GM12878 (cell line): Measurements from ENCODE around the gene CREBBP. TPM values are rescaled to one million over a fixed set of nuclear protein-coding genes. Genes with fewer than 3 reads are reported as not detected.

Experiments used
- ATAC-seq: fragments of 200-7000 bp; cut with Tn5 transposase; 3 replicates; pipeline ENCODE4 v1.9.1; 2020; ENCODE audit warnings: mild to moderate bottlenecking, moderate library complexity
- BruUV-seq: library from RNA; stranded (reverse); fragments of 400-500 nt; replicated peaks from 2 replicates; lab custom pipeline; 2021; lab: Mats Ljungman, UMichigan
- CTCF ChIA-PET: fragments of 300-600 bp; sonication (Branson Sonifier 250); formaldehyde crosslinking; extraction: SDS; loops from one replicate; lab custom pipeline; 2021; ENCODE audit warnings: inconsistent platforms; lab: Yijun Ruan, JAX
- POLR2A ChIA-PET: fragments of 350-600 bp; formaldehyde crosslinking; extraction: SDS; loops from one replicate; lab custom pipeline; 2021; ENCODE audit warnings: inconsistent platforms; lab: Charles Lee
- RAD21 ChIA-PET: fragments of 300-600 bp; sonication (Branson Sonifier 250); formaldehyde crosslinking; loops from one replicate; lab custom pipeline; 2023; ENCODE audit warnings: antibody characterized with exemption; ENCODE audit not compliant: unreplicated experiment; lab: Charles Lee
- SMC1A ChIA-PET: fragments of 300-600 bp; sonication (Branson Sonifier 250); formaldehyde crosslinking; loops from one replicate; lab custom pipeline; 2023; ENCODE audit not compliant: unreplicated experiment, uncharacterized antibody; lab: Charles Lee
- DNase-seq: peaks from one replicate; pipeline ENCODE4 v3.0.0-alpha.2; 2011; ENCODE audit warnings: low read depth, low spot score
- FAIRE-seq: peaks from 3 replicates; lab custom pipeline; 2011; peaks lifted over from hg19 to GRCh38; lab: Jason Lieb, UNC
- H2AFZ ChIP-seq: 2 replicates; pipeline ENCODE4 v1.6.0; 2011; ENCODE audit warnings: low read depth, low read length, control low read depth; ENCODE audit not compliant: control insufficient read depth
- H3K27ac ChIP-seq: 2 replicates; pipeline ENCODE4 v1.5.1; 2011; ENCODE audit warnings: control low read depth; ENCODE audit not compliant: control insufficient read depth, insufficient read depth
- H3K27me3 ChIP-seq, 2 experiments: replicated peaks in 1 of 2; 2 replicates each; pipeline versions ENCODE4 v1.6.0 to v1.6.1; 2011; ENCODE audit warnings: low read length in 1 of 2; ENCODE audit not compliant: control insufficient read depth in 2 of 2, insufficient read depth in 2 of 2
- H3K36me3 ChIP-seq, 2 experiments: 2 replicates each; pipeline ENCODE4 v1.5.1; 2011; ENCODE audit warnings: low read length in 1 of 2; ENCODE audit not compliant: control insufficient read depth in 2 of 2, insufficient read depth in 2 of 2
- H3K4me1 ChIP-seq: 2 replicates; pipeline ENCODE4 v1.6.1; 2011; ENCODE audit warnings: mild to moderate bottlenecking, low read length, moderate library complexity, mixed read lengths; ENCODE audit not compliant: control insufficient read depth, insufficient read depth
- H3K4me2 ChIP-seq: 2 replicates; pipeline ENCODE4 v1.6.0; 2011; ENCODE audit warnings: control low read depth; ENCODE audit not compliant: control insufficient read depth, insufficient read depth
- H3K4me3 ChIP-seq: fragments of 200-600 bp; sonication (generic); 2 replicates; pipeline ENCODE4 v1.5.1; 2016
- H3K79me2 ChIP-seq: 2 replicates; pipeline ENCODE4 v1.6.0; 2011; ENCODE audit warnings: low read length; ENCODE audit not compliant: control insufficient read depth, insufficient read depth
- H3K9ac ChIP-seq: 2 replicates; pipeline ENCODE4 v1.8.0; 2011; ENCODE audit warnings: low read length, control low read depth, mixed read lengths; ENCODE audit not compliant: control insufficient read depth, insufficient read depth
- H3K9me3 ChIP-seq: replicated peaks from 3 replicates; pipeline ENCODE4 v1.5.1; 2011; ENCODE audit warnings: mild to moderate bottlenecking, low read length; ENCODE audit not compliant: control insufficient read depth, insufficient read depth
- H4K20me1 ChIP-seq: 2 replicates; pipeline ENCODE4 v1.6.0; 2011; ENCODE audit not compliant: control insufficient read depth, insufficient read depth
- CBFB ChIP-seq: IDR thresholded peaks from 2 replicates; pipeline ENCODE4 v1.6.1; 2016; ENCODE audit warnings: antibody characterized with exemption, low read depth
- KLF5 ChIP-seq: fragments of 450-650 bp; IDR thresholded peaks from 2 replicates; pipeline ENCODE4 v1.6.1; 2014; ENCODE audit warnings: mild to moderate bottlenecking; ENCODE audit not compliant: partially characterized antibody
- MEF2A ChIP-seq: IDR thresholded peaks from 2 replicates; pipeline ENCODE4 v1.6.1; 2011; ENCODE audit warnings: low read depth, mild to moderate bottlenecking, low read length, moderate library complexity; ENCODE audit not compliant: insufficient read depth
- MEF2B ChIP-seq: fragments of 450-650 bp; IDR thresholded peaks from 2 replicates; pipeline ENCODE4 v1.6.1; 2018; ENCODE audit warnings: mild to moderate bottlenecking, moderate library complexity; ENCODE audit not compliant: partially characterized antibody, poor library complexity, severe bottlenecking
- NR2C2 ChIP-seq: IDR thresholded peaks from 2 replicates; pipeline ENCODE4 v1.6.1; 2011; ENCODE audit warnings: borderline replicate concordance, low read depth; ENCODE audit not compliant: control insufficient read depth, insufficient read length
- PAX5 ChIP-seq: IDR thresholded peaks from 2 replicates; pipeline ENCODE4 v1.6.1; 2011; ENCODE audit warnings: low read depth, low read length, borderline replicate concordance
- POLR2A ChIP-seq: IDR thresholded peaks from 2 replicates; pipeline ENCODE4 v1.6.1; 2011; ENCODE audit warnings: low read depth, mild to moderate bottlenecking, low read length
- POLR2AphosphoS2 ChIP-seq: IDR thresholded peaks from 2 replicates; pipeline ENCODE4 v1.6.1; 2011; ENCODE audit warnings: low read depth, mild to moderate bottlenecking, low read length, improper control_type of control experiment, moderate library complexity
- RBBP5 ChIP-seq: fragments of 200-600 bp; sonication (generic); conservative IDR thresholded peaks from 2 replicates; pipeline ENCODE4 v1.6.1; 2016
- SIX5 ChIP-seq: IDR thresholded peaks from 2 replicates; pipeline ENCODE4 v1.6.1; 2011; ENCODE audit warnings: mild to moderate bottlenecking, low read depth, low read length, moderate library complexity; ENCODE audit not compliant: severe bottlenecking
- SMAD1 ChIP-seq: fragments of 450-650 bp; IDR thresholded peaks from 2 replicates; pipeline ENCODE4 v1.6.1; 2018; ENCODE audit warnings: mild to moderate bottlenecking, low read depth; ENCODE audit not compliant: partially characterized antibody
- SMAD5 ChIP-seq: IDR thresholded peaks from 2 replicates; pipeline ENCODE4 v1.6.1; 2016; ENCODE audit warnings: antibody characterized with exemption, low read depth
- SRF ChIP-seq, 2 experiments: IDR thresholded peaks; 2 replicates each; pipeline ENCODE4 v1.6.1; 2011; ENCODE audit warnings: low read depth in 2 of 2, low read length in 2 of 2, mild to moderate bottlenecking in 1 of 2, moderate library complexity in 1 of 2
- ZSCAN29 ChIP-seq: fragments of 450-650 bp; IDR thresholded peaks from 2 replicates; pipeline ENCODE4 v1.6.1; 2017; ENCODE audit warnings: mild to moderate bottlenecking, moderate library complexity
- WGBS: methylation state at CpG from one replicate; pipeline ENCODE4 v1.1.6; 2016; ENCODE audit warnings: low lambda C conversion rate; ENCODE audit not compliant: insufficient replicate concordance, insufficient coverage; ENCODE audit errors: missing lambda C conversion rate; 5-methylcytosine and 5-hydroxymethylcytosine counted together
- in situ Hi-C: fragments of 300-500 bp; cut with MboI; formaldehyde crosslinking; loops from 9 replicates; pipeline ENCODE4 v1.14.3; 2018; ENCODE audit warnings: mixed read lengths
- intact Hi-C: fragments of 100-400 bp; cut with micrococcal nuclease; formaldehyde crosslinking; loops from one replicate; pipeline ENCODE4 v1.14.2; 2022; ENCODE audit not compliant: unreplicated experiment
- polyA plus RNA-seq, 11 experiments: library from polyadenylated mRNA; depleted of rRNA in 4 of 11; unstranded in 6 of 11; stranded (reverse) in 5 of 11; fragments of >200 nt; fragmentation: Nextera tagmentation in 4 of 11; fragmentation: Illumina TruSeq in 1 of 11; extraction: Ambion mirVana in 4 of 11; extraction: Trizol in 1 of 11; gene quantifications; 1 replicate in 1 of 11; 2 replicates in 10 of 11; pipeline versions ENCODE4 v1.2.1 to v1.2.3, GENCODE V29; 2011 to 2016; ENCODE audit warnings: inconsistent platforms in 2 of 11, missing spikeins in 2 of 11, low read depth in 1 of 11
- total RNA-seq, 4 experiments: library from RNA; depleted of rRNA in 3 of 4; stranded (reverse); fragments of >200 nt in 3 of 4; fragmentation: Illumina TruSeq in 1 of 4; extraction: Trizol in 1 of 4; gene quantifications; 2 replicates each; pipeline versions ENCODE4 v1.2.1 to v1.2.3, GENCODE V29; 2013 to 2021
- TF ChIP-seq, protein P1 (sequence below): IDR thresholded peaks from 2 replicates; pipeline ENCODE4 v1.6.1; 2011; ENCODE audit warnings: borderline replicate concordance, low read depth, mild to moderate bottlenecking, moderate library complexity, mixed read lengths, low read length; ENCODE audit not compliant: insufficient read depth; ENCODE audit errors: extremely low read length
- TF ChIP-seq, protein P2 (sequence below): fragments of 450-650 bp; IDR thresholded peaks from 2 replicates; pipeline ENCODE4 v1.6.1; 2017; ENCODE audit warnings: borderline replicate concordance
- TF ChIP-seq, protein P3 (sequence below): fragments of 450-650 bp; IDR thresholded peaks from 2 replicates; pipeline ENCODE4 v1.6.1; 2017; ENCODE audit warnings: mild to moderate bottlenecking, low read depth, inconsistent platforms; ENCODE audit not compliant: poor library complexity, severe bottlenecking

The CREBBP gene
- total and polyA plus RNA-seq, 10 of the 15 experiments (the other 5 are each of a cell fraction or from before 2014, with no cell fraction given), result 3.4 to 32.7 (median 7.9) TPM

DNA sequence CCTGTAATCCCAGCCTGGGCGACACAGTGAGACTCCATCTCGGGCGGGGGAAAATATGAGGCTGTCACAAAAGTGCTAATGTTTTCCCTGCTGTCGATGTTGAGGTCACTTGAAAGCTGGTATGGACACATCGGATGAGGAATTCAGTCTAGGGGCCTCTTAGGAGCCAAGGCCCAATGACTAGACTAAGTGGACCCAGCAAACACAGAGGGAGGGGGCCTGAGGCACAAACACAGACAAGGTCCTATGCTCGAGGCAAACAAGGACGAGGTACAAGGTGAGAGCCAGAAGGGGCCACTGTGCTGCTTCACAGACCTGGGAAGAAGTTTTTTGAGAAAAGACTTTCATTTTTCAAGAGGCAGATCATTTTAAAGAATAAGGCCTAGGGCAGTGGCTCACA is 178.4 kb downstream of the CREBBP start:
- Histone ChIP-seq H3K36me3 (peaks cover 0 to 2% of the 10 kb centered on the region in 2 experiments; a peak in 1 of 4 replicates), H3K27me3 (no peaks in the 10 kb centered on the region), H3K27ac (no peak overlapping the region), H3K4me1 (no peaks in the 10 kb centered on the region), H4K20me1 (no peaks in the 10 kb centered on the region), H3K4me3 (no peak overlapping the region), H3K4me2 (no peak overlapping the region), H3K79me2 (peaks cover 9% of the 10 kb centered on the region), H3K9me3 (no peaks in the 10 kb centered on the region), H2AFZ (no peak overlapping the region), H3K9ac (no peak overlapping the region)
- no TSS peak for BruUV-seq
- ChIA-PET POLR2A (interaction anchor here (0.7 to 1.8 kb wide), 3 partner anchors 11 to 575 kb away, joined by 4 to 9 read pairs (median 5); no protein-coding TSS in a partner anchor), RAD21 (no interaction called here), CTCF (interaction anchor here (1.0 kb wide), 1 partner anchor 9 kb away, joined by 3 read pairs; no protein-coding TSS in a partner anchor), SMC1A (no interaction called here)
- TF ChIP-seq, protein P1, sequence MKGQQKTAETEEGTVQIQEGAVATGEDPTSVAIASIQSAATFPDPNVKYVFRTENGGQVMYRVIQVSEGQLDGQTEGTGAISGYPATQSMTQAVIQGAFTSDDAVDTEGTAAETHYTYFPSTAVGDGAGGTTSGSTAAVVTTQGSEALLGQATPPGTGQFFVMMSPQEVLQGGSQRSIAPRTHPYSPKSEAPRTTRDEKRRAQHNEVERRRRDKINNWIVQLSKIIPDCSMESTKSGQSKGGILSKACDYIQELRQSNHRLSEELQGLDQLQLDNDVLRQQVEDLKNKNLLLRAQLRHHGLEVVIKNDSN, result no peak
- TF ChIP-seq RBBP5 (no peak), SIX5 (no peak), NR2C2 (no peak), PAX5 (no peak), ZSCAN29 (no peak), CBFB (no peak), POLR2AphosphoS2 (no peak), SMAD5 (no peak), SRF (IDR thresholded peaks at IDR 0.05; ENCODE audit: low read depth in 2 of 2, low read length in 2 of 2) (no peak), MEF2A (no peak), MEF2B (no peak), KLF5 (no peak), SMAD1 (no peak), POLR2A (no peak)
- TF ChIP-seq, protein P2, sequence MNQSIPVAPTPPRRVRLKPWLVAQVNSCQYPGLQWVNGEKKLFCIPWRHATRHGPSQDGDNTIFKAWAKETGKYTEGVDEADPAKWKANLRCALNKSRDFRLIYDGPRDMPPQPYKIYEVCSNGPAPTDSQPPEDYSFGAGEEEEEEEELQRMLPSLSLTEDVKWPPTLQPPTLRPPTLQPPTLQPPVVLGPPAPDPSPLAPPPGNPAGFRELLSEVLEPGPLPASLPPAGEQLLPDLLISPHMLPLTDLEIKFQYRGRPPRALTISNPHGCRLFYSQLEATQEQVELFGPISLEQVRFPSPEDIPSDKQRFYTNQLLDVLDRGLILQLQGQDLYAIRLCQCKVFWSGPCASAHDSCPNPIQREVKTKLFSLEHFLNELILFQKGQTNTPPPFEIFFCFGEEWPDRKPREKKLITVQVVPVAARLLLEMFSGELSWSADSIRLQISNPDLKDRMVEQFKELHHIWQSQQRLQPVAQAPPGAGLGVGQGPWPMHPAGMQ, result no peak
- TF ChIP-seq, protein P3, sequence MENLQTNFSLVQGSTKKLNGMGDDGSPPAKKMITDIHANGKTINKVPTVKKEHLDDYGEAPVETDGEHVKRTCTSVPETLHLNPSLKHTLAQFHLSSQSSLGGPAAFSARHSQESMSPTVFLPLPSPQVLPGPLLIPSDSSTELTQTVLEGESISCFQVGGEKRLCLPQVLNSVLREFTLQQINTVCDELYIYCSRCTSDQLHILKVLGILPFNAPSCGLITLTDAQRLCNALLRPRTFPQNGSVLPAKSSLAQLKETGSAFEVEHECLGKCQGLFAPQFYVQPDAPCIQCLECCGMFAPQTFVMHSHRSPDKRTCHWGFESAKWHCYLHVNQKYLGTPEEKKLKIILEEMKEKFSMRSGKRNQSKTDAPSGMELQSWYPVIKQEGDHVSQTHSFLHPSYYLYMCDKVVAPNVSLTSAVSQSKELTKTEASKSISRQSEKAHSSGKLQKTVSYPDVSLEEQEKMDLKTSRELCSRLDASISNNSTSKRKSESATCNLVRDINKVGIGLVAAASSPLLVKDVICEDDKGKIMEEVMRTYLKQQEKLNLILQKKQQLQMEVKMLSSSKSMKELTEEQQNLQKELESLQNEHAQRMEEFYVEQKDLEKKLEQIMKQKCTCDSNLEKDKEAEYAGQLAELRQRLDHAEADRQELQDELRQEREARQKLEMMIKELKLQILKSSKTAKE, result no peak
- WGBS, result 92% methylated on average over 7 of the region's 7 CpGs
- DNase-seq (no peak), FAIRE-seq (no peak), ATAC-seq (no peak)
- in situ Hi-C loops (no loop called here), intact Hi-C loops (no loop called here)
